Kidney epithelial cell (primary cell): Measurements from ENCODE around the gene C6orf58. TPM values are rescaled to one million over a fixed set of nuclear protein-coding genes. Genes with fewer than 3 reads are reported as not detected.

Experiments used
- DNase-seq: peaks from one replicate; pipeline ENCODE4 v3.0.0-alpha.2; 2010; ENCODE audit warnings: low read depth
- H3K27me3 ChIP-seq: 2 replicates; pipeline ENCODE4 v1.6.0; 2011; ENCODE audit warnings: low read length; ENCODE audit not compliant: control insufficient read depth, insufficient read depth
- H3K36me3 ChIP-seq: 2 replicates; pipeline ENCODE4 v1.5.1; 2011; ENCODE audit warnings: low read length; ENCODE audit not compliant: control insufficient read depth, insufficient read depth
- H3K4me3 ChIP-seq: 2 replicates; pipeline ENCODE4 v1.5.1; 2011; ENCODE audit warnings: low read depth, mild to moderate bottlenecking, control low read depth, low read length
- total RNA-seq: library from RNA; depleted of rRNA; stranded (reverse); fragments of >200 nt; gene quantifications from 2 replicates; pipeline ENCODE4 v1.2.3, GENCODE V29; 2015
- TF ChIP-seq, protein P1 (sequence below): IDR thresholded peaks from 2 replicates; pipeline ENCODE4 v1.5.1; 2011; ENCODE audit warnings: mild to moderate bottlenecking, moderate library complexity, low read length, control low read depth, inconsistent platforms; ENCODE audit not compliant: insufficient read depth, poor library complexity, severe bottlenecking

C6orf58 gene
- total RNA-seq, 1 donor from 2014 or later: not detected

DNA sequence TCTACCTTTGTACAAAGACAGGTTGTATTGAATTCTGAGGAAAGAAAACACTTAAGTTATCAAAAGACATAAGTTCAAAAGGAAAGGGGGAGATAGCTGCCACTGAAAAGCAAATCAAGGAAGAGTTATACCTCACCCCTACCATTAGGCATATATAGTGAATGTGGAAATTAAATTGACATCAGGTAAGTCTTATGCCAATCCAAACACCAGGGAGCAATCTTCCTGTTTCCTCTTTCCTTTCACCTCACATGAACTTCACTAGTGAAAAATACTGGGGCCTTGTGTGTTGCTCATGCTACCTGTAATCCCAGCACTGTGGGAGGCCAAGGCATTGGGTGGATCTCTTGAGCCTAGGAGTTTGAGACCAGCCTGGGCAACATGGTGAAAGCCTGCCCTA lies 10.9 kb upstream of the C6orf58 start:
- Histone ChIP-seq H3K36me3 (no peaks in the 10 kb centered on the region), H3K27me3 (no peaks in the 10 kb centered on the region), H3K4me3 (no peak overlapping the region)
- TF ChIP-seq, protein P1, sequence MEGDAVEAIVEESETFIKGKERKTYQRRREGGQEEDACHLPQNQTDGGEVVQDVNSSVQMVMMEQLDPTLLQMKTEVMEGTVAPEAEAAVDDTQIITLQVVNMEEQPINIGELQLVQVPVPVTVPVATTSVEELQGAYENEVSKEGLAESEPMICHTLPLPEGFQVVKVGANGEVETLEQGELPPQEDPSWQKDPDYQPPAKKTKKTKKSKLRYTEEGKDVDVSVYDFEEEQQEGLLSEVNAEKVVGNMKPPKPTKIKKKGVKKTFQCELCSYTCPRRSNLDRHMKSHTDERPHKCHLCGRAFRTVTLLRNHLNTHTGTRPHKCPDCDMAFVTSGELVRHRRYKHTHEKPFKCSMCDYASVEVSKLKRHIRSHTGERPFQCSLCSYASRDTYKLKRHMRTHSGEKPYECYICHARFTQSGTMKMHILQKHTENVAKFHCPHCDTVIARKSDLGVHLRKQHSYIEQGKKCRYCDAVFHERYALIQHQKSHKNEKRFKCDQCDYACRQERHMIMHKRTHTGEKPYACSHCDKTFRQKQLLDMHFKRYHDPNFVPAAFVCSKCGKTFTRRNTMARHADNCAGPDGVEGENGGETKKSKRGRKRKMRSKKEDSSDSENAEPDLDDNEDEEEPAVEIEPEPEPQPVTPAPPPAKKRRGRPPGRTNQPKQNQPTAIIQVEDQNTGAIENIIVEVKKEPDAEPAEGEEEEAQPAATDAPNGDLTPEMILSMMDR: no peak
- no peak for DNase-seq

DNA sequence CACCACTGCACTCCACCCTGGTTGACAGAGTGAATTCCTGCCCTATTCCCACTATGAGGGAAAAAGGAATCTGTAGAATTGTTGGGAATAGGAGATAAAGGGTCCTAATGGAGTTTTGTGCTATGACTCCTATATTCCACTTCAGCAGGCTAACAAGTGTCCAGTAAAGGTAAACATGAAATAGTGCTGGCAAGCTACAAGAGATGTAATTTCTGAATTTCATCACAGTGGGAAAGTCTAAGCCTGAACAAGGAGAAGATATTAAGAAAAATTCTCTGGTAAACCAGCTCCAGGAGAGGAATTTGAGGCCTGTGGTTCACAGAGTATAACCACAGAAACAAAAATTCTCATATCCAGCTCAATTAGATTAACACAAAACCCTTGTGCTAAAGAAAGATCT lies 10.3 kb upstream of the C6orf58 start:
- no peaks in the 10 kb centered on the region for H3K27me3 ChIP-seq
- TF ChIP-seq, protein P1: no peak
- no peaks in the 10 kb centered on the region for H3K36me3 ChIP-seq
- H3K4me3 ChIP-seq: no peak overlapping the region
- DNase-seq: no peak

DNA sequence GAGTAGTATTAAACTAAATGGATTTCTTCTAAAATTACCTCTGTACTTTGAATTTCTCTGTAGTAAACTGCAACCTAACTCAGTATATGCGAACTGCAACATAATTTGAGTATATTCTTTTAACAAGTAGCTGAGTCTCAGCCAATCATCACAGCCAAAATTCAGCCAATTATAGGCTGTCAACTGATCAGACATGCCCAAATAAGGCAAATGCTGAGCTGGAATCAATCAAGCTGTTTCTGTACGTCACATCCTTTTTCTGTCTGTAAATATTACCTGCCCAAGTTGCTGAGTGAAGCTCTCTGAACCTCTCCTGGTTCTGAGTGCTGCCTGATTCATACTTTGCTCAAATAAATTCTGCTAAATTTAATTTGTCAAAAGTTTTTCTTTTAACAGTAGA lies 9.5 kb upstream of the C6orf58 start:
- DNase-seq: no peak

DNA sequence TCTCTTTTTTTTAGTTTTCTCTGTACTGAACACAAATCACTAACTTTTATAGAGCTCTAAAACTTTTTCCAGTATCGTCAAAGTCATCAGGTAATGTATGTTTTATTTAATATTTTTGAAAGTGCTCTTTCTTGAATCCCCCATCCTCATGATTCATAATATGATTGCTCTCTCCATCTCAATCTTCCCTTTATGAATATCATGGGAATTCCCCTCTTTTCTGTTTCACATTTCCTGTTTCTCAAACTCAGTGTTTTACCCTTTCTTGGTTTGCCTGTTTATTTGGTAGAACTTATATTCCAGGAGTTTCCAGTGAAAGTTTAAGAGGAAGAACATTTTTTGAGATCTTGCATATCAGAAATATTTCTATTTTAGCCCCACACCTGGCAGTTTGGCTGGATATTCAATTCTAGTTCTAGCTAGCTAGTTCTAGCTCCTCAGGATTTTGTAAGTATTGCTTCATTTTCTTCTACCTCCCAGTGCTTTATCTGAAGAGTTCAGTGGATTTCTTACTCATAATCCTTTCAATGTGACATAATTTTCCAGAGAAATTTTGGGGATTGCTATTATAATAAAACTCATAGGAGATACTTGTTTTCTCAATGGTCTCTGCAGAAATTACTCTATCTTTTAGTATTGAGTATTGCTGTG lies 6.1 kb upstream of the C6orf58 start:
- Histone ChIP-seq H3K27me3 (no peaks in the 10 kb centered on the region), H3K4me3 (no peak overlapping the region), H3K36me3 (no peaks in the 10 kb centered on the region)
- TF ChIP-seq, protein P1: no peak
- no peak for DNase-seq

More for the DNA sequence above, 9.5 kb upstream of the C6orf58 start:
- Histone ChIP-seq H3K27me3 (no peaks in the 10 kb centered on the region), H3K4me3 (no peak overlapping the region), H3K36me3 (no peaks in the 10 kb centered on the region)
- TF ChIP-seq, protein P1: no peak

DNA sequence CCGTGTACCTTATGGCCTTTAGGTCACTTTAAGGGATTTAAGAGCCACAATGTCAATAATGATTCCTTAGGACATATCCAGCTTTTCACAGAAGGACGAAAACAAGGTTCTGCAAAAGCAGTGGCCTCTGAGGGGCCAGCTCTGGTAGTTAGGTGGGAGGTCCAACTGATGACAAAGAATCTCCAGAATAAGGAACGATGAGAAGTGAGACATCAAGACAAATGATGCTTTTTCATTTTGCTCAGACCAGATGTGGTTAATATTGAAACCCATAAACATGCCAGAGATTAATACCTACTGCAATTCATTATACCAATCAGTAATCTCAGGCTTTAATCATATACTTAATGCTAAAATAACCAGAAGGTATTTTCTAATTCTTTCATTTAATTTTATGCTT lies 1.9 kb downstream of the C6orf58 start:
- no peak for DNase-seq
- H3K36me3 ChIP-seq: no peaks in the 10 kb centered on the region

More for the DNA sequence above, 1.9 kb downstream of the C6orf58 start:
- Histone ChIP-seq H3K27me3 (no peaks in the 10 kb centered on the region), H3K4me3 (no peak overlapping the region)
- TF ChIP-seq, protein P1: no peak
